ENCODE data around the gene EIF1AD. TPM values are rescaled to one million over a fixed set of nuclear protein-coding genes. Genes with fewer than 3 reads are reported as not detected.

The EIF1AD gene
- total and polyA plus RNA-seq, 9 of the 15 experiments (the other 6 are each of a cell fraction or from before 2014, with no cell fraction given) = 50.1 to 98.8 (median 58.7) TPM

DNA sequence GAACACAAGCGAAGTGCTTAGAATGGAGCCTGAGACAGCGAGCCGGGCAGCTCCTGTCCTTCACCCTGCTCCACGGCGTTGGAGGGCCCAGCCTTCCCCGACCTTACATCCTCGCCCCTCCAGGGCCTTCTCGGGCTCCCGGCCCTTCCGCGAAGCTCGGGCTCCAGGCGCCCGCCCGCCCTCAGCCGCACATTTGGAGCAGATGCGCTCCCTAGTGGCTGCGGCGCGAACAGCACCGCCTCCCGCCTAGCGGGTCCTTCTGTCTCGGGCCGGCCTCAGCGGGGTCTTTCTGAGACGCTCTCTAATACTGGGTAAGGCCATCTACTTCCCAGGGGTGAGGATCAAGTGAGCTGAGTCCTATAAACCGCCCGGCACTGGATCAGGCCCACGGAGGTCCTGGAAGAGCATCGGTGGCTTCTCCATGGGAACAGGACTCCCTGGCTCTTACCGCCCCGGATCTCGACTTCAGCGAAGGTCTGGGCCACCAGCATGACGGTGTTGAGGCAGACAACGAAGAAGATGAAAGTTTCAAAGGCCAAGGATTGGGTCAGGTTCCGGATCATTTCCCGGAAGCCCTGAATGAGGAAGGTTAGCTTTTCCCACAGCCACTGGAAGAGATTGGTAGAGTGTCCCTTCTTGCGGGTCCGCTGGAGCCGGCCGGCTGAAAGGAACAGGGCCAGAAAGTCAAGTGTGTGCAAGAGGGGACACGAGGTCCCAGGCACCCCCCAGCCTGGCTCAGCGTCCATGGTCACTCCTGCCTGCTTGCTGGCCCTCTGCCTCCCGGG, 20.6 kb upstream of the EIF1AD start (continued):
- TF ChIP-seq, protein P1, sequence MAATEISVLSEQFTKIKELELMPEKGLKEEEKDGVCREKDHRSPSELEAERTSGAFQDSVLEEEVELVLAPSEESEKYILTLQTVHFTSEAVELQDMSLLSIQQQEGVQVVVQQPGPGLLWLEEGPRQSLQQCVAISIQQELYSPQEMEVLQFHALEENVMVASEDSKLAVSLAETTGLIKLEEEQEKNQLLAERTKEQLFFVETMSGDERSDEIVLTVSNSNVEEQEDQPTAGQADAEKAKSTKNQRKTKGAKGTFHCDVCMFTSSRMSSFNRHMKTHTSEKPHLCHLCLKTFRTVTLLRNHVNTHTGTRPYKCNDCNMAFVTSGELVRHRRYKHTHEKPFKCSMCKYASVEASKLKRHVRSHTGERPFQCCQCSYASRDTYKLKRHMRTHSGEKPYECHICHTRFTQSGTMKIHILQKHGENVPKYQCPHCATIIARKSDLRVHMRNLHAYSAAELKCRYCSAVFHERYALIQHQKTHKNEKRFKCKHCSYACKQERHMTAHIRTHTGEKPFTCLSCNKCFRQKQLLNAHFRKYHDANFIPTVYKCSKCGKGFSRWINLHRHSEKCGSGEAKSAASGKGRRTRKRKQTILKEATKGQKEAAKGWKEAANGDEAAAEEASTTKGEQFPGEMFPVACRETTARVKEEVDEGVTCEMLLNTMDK (IDR thresholded peaks at IDR 0.05; ENCODE audit: borderline replicate concordance, insufficient read depth, low read depth, low read length, poor library complexity, severe bottlenecking) = peak; percentile 15
- TF ChIP-seq SMAD4 (CRISPR knock-in tag; conservative IDR thresholded peaks at IDR 0.05) (0 out of 2 replicates have a peak, but pooled peaks have one; percentile 47), ZNF133 (CRISPR knock-in tag; IDR thresholded peaks at IDR 0.05) (no peak), CREB1 (IDR thresholded peaks at IDR 0.05) (no peak), CREB1 (CRISPR knock-in tag; IDR thresholded peaks at IDR 0.05) (peak; percentile 37; the same call in 1 of the 2 replicates), MAZ (CRISPR knock-in tag; conservative IDR thresholded peaks at IDR 0.05 in 1 of 2, IDR thresholded peaks at IDR 0.05 in 1 of 2) (peak; percentile 63 to 79), CBFA2T3 (IDR thresholded peaks at IDR 0.05) (no peak), HNRNPLL (IDR thresholded peaks at IDR 0.05; ENCODE audit: low read depth, low read length, poor library complexity, severe bottlenecking) (peak; percentile 26)
- TF ChIP-seq, protein P2, sequence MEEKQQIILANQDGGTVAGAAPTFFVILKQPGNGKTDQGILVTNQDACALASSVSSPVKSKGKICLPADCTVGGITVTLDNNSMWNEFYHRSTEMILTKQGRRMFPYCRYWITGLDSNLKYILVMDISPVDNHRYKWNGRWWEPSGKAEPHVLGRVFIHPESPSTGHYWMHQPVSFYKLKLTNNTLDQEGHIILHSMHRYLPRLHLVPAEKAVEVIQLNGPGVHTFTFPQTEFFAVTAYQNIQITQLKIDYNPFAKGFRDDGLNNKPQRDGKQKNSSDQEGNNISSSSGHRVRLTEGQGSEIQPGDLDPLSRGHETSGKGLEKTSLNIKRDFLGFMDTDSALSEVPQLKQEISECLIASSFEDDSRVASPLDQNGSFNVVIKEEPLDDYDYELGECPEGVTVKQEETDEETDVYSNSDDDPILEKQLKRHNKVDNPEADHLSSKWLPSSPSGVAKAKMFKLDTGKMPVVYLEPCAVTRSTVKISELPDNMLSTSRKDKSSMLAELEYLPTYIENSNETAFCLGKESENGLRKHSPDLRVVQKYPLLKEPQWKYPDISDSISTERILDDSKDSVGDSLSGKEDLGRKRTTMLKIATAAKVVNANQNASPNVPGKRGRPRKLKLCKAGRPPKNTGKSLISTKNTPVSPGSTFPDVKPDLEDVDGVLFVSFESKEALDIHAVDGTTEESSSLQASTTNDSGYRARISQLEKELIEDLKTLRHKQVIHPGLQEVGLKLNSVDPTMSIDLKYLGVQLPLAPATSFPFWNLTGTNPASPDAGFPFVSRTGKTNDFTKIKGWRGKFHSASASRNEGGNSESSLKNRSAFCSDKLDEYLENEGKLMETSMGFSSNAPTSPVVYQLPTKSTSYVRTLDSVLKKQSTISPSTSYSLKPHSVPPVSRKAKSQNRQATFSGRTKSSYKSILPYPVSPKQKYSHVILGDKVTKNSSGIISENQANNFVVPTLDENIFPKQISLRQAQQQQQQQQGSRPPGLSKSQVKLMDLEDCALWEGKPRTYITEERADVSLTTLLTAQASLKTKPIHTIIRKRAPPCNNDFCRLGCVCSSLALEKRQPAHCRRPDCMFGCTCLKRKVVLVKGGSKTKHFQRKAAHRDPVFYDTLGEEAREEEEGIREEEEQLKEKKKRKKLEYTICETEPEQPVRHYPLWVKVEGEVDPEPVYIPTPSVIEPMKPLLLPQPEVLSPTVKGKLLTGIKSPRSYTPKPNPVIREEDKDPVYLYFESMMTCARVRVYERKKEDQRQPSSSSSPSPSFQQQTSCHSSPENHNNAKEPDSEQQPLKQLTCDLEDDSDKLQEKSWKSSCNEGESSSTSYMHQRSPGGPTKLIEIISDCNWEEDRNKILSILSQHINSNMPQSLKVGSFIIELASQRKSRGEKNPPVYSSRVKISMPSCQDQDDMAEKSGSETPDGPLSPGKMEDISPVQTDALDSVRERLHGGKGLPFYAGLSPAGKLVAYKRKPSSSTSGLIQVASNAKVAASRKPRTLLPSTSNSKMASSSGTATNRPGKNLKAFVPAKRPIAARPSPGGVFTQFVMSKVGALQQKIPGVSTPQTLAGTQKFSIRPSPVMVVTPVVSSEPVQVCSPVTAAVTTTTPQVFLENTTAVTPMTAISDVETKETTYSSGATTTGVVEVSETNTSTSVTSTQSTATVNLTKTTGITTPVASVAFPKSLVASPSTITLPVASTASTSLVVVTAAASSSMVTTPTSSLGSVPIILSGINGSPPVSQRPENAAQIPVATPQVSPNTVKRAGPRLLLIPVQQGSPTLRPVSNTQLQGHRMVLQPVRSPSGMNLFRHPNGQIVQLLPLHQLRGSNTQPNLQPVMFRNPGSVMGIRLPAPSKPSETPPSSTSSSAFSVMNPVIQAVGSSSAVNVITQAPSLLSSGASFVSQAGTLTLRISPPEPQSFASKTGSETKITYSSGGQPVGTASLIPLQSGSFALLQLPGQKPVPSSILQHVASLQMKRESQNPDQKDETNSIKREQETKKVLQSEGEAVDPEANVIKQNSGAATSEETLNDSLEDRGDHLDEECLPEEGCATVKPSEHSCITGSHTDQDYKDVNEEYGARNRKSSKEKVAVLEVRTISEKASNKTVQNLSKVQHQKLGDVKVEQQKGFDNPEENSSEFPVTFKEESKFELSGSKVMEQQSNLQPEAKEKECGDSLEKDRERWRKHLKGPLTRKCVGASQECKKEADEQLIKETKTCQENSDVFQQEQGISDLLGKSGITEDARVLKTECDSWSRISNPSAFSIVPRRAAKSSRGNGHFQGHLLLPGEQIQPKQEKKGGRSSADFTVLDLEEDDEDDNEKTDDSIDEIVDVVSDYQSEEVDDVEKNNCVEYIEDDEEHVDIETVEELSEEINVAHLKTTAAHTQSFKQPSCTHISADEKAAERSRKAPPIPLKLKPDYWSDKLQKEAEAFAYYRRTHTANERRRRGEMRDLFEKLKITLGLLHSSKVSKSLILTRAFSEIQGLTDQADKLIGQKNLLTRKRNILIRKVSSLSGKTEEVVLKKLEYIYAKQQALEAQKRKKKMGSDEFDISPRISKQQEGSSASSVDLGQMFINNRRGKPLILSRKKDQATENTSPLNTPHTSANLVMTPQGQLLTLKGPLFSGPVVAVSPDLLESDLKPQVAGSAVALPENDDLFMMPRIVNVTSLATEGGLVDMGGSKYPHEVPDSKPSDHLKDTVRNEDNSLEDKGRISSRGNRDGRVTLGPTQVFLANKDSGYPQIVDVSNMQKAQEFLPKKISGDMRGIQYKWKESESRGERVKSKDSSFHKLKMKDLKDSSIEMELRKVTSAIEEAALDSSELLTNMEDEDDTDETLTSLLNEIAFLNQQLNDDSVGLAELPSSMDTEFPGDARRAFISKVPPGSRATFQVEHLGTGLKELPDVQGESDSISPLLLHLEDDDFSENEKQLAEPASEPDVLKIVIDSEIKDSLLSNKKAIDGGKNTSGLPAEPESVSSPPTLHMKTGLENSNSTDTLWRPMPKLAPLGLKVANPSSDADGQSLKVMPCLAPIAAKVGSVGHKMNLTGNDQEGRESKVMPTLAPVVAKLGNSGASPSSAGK (IDR thresholded peaks at IDR 0.05) = peak; percentile 60
- TF ChIP-seq, protein P3, sequence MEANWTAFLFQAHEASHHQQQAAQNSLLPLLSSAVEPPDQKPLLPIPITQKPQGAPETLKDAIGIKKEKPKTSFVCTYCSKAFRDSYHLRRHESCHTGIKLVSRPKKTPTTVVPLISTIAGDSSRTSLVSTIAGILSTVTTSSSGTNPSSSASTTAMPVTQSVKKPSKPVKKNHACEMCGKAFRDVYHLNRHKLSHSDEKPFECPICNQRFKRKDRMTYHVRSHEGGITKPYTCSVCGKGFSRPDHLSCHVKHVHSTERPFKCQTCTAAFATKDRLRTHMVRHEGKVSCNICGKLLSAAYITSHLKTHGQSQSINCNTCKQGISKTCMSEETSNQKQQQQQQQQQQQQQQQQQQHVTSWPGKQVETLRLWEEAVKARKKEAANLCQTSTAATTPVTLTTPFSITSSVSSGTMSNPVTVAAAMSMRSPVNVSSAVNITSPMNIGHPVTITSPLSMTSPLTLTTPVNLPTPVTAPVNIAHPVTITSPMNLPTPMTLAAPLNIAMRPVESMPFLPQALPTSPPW (CRISPR knock-in tag; IDR thresholded peaks at IDR 0.05) = peak; percentile 60; the same call in 1 of the 2 replicates

Measured in K562 (cell line).